HepG2 (cell line): ENCODE measurements around the gene ATP11A. TPM values are rescaled to one million over a fixed set of nuclear protein-coding genes. Genes with fewer than 3 reads are reported as not detected.

Source experiments
- AFF4 ChIP-seq: sonication (generic); formaldehyde crosslinking; IDR thresholded peaks from 2 replicates; pipeline ENCODE4 v1.4.0; 2020; ENCODE audit warnings: missing genetic modification reagents
- HINFP ChIP-seq: sonication (generic); formaldehyde crosslinking; IDR thresholded peaks from 2 replicates; pipeline ENCODE4 v1.4.0; 2020; ENCODE audit warnings: low read depth, mild to moderate bottlenecking, missing genetic modification reagents
- MXD4 ChIP-seq: IDR thresholded peaks from 2 replicates; pipeline ENCODE4 v1.6.1; 2016; ENCODE audit warnings: mild to moderate bottlenecking, missing biosample characterization, missing genetic modification reagents
- ZNF333 ChIP-seq: sonication (generic); formaldehyde crosslinking; IDR thresholded peaks from 2 replicates; pipeline ENCODE4 v1.4.0; 2020; ENCODE audit warnings: mild to moderate bottlenecking, missing genetic modification reagents, borderline replicate concordance
- ZNF639 ChIP-seq: conservative IDR thresholded peaks from 2 replicates; pipeline ENCODE4 v1.6.1; 2018; ENCODE audit warnings: missing genetic modification reagents
- polyA plus RNA-seq, 8 experiments: library from polyadenylated mRNA; depleted of rRNA in 3 of 8; stranded (reverse) in 7 of 8; unstranded in 1 of 8; fragments of >200 nt; fragmentation: Illumina TruSeq in 4 of 8; extraction: Trizol in 4 of 8; gene quantifications; 2 replicates each; pipeline versions ENCODE4 v1.2.1 to v1.2.3, GENCODE V29; 2011 to 2016; ENCODE audit warnings: low read depth in 4 of 8, missing spikeins in 1 of 8, mixed read lengths in 1 of 8; ENCODE audit not compliant: insufficient read depth in 1 of 8
- total RNA-seq, 5 experiments: library from RNA; depleted of rRNA; stranded (reverse); fragments of >200 nt; fragmentation: Illumina TruSeq; extraction: Trizol; gene quantifications; 2 replicates each; pipeline ENCODE4 v1.2.3, GENCODE V29; 2016; ENCODE audit warnings: low read depth in 1 of 5

ATP11A gene
- total and polyA plus RNA-seq, 2 of the 13 experiments (the other 11 are each of a cell fraction or from before 2014, with no cell fraction given): 18.4 to 20.1 TPM

GRCh38 chr13:112928020-112928971, 238.5 kb downstream of the ATP11A start (continued):
- TF ChIP-seq AFF4 (CRISPR knock-in tag): no peak
- TF ChIP-seq ZNF333 (CRISPR knock-in tag): no peak
- TF ChIP-seq ZNF639 (CRISPR knock-in tag): no peak
- no peak for TF ChIP-seq HINFP (CRISPR knock-in tag)
- no peak for TF ChIP-seq MXD4 (CRISPR knock-in tag)
- TF ChIP-seq, all 625 proteins: peak for 3
